ENCODE measurements around the gene DIP2B. TPM values are rescaled to one million over a fixed set of nuclear protein-coding genes. Genes with fewer than 3 reads are reported as not detected.
"Not testable (repeated sequence)": the region's sequence is repeated elsewhere in the genome, so short reads cannot be mapped to it uniquely, and the experiment has no call there.

DIP2B gene
- total RNA-seq, 3 donors from 2014 or later (not counting 1 experiment from before 2014, with no cell fraction given): 17.2 to 23.2 (median 22.2) TPM

GRCh38 chr12:50677858-50678257 is 173.1 kb downstream of the DIP2B start:
- WGBS (ENCODE audit: insufficient coverage): 93% methylated on average over 3 of the region's 3 CpGs
- ATAC-seq (no peak), DNase-seq (no peak)
- intact Hi-C loops (cut with micrococcal nuclease): no loop called here
- no peaks in the 10 kb centered on the region for H3K9me3 Mint-ChIP-seq
- H3K36me3 Mint-ChIP-seq: no peaks in the 10 kb centered on the region
- H3K4me3 Mint-ChIP-seq: no peak overlapping the region
- H3K36me3 ChIP-seq (ENCODE audit: control insufficient read depth, insufficient read depth, low read length): peaks cover 58% of the 10 kb centered on the region
- H3K4me1 ChIP-seq (ENCODE audit: control insufficient read depth, insufficient read depth, low read length): no peaks in the 10 kb centered on the region
- no peaks in the 10 kb centered on the region for H3K9me3 ChIP-seq (ENCODE audit: control insufficient read depth, insufficient read depth, low read length)
- H3K27ac ChIP-seq (ENCODE audit: low read length): no peak overlapping the region
- H3K27ac Mint-ChIP-seq: no peak overlapping the region
- H3K27me3 ChIP-seq (ENCODE audit: control insufficient read depth, insufficient read depth, low read length): no peaks in the 10 kb centered on the region
- no peak for TF ChIP-seq CTCF (IDR thresholded peaks at IDR 0.05)
- no peak overlapping the region for H3K4me3 ChIP-seq (ENCODE audit: low read length)
- H3K4me1 Mint-ChIP-seq: no peaks in the 10 kb centered on the region
- H3K27me3 Mint-ChIP-seq (ENCODE audit: low read depth in 2 of 2): no peaks in the 10 kb centered on the region

- H3K27me3 ChIP-seq (ENCODE audit: control insufficient read depth, insufficient read depth, low read length): no peaks in the 10 kb centered on the region
- Mint-ChIP-seq H3K36me3 (no peaks in the 10 kb centered on the region), H3K27me3 (ENCODE audit: low read depth in 2 of 2) (no peaks in the 10 kb centered on the region), H3K4me1 (no peaks in the 10 kb centered on the region), H3K9me3 (no peaks in the 10 kb centered on the region), H3K4me3 (no peak overlapping the region), H3K27ac (no peak overlapping the region)
- H3K9me3 ChIP-seq (ENCODE audit: control insufficient read depth, insufficient read depth, low read length): no peaks in the 10 kb centered on the region
- TF ChIP-seq CTCF (IDR thresholded peaks at IDR 0.05): no peak
- intact Hi-C loops (cut with micrococcal nuclease): no loop called here
- H3K4me1 ChIP-seq (ENCODE audit: control insufficient read depth, insufficient read depth, low read length): no peaks in the 10 kb centered on the region
- peaks cover 60% of the 10 kb centered on the region for H3K36me3 ChIP-seq (ENCODE audit: control insufficient read depth, insufficient read depth, low read length)
- 98% methylated on average over 3 of the region's 4 CpGs for WGBS (ENCODE audit: insufficient coverage)
- H3K4me3 ChIP-seq (ENCODE audit: low read length): no peak overlapping the region
- no peak overlapping the region for H3K27ac ChIP-seq (ENCODE audit: low read length)
- ATAC-seq (no peak), DNase-seq (no peak)
These were observed 174.0 kb downstream of the DIP2B start for GRCh38 chr12:50678650-50679365.

- Histone ChIP-seq H3K4me1 (ENCODE audit: control insufficient read depth, insufficient read depth, low read length) (no peaks in the 10 kb centered on the region), H3K9me3 (ENCODE audit: control insufficient read depth, insufficient read depth, low read length) (no peaks in the 10 kb centered on the region), H3K36me3 (ENCODE audit: control insufficient read depth, insufficient read depth, low read length) (peaks cover 57% of the 10 kb centered on the region), H3K4me3 (ENCODE audit: low read length) (no peak overlapping the region), H3K27me3 (ENCODE audit: control insufficient read depth, insufficient read depth, low read length) (no peaks in the 10 kb centered on the region), H3K27ac (ENCODE audit: low read length) (no peak overlapping the region)
- ATAC-seq (no peak), DNase-seq (no peak)
- no peak for TF ChIP-seq CTCF (IDR thresholded peaks at IDR 0.05)
- no peaks in the 10 kb centered on the region for H3K4me1 Mint-ChIP-seq
- WGBS (ENCODE audit: insufficient coverage): 100% methylated on average over 1 of the region's 1 CpG
- no peaks in the 10 kb centered on the region for H3K9me3 Mint-ChIP-seq
- no peaks in the 10 kb centered on the region for H3K27me3 Mint-ChIP-seq (ENCODE audit: low read depth in 2 of 2)
- H3K36me3 Mint-ChIP-seq: no peaks in the 10 kb centered on the region
- intact Hi-C loops (cut with micrococcal nuclease): no loop called here
- no peak overlapping the region for H3K27ac Mint-ChIP-seq
- no peak overlapping the region for H3K4me3 Mint-ChIP-seq
These were observed 174.8 kb downstream of the DIP2B start for GRCh38 chr12:50679612-50680011.

DNA sequence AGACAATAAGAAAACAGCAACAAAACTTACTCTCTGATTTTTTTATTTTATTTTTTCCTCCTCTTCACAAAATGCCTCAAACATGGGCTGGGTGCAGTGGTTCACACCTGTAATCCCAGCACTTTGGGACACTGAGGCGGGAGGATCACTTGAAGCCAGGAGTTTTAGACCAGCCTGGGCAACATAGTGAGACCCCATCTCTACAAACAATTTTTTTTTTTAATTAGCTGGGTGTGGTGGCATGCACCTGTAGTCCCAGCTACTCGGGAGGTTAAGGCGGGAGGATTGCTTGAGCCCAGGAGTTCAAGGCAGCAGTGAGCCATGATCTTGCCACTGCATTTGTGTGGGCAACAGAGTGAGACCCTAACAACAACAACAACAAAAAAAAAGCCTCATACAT is 176.3 kb downstream of the DIP2B start:
- H3K9me3 ChIP-seq (ENCODE audit: control insufficient read depth, insufficient read depth, low read length); H3K4me1 ChIP-seq (ENCODE audit: control insufficient read depth, insufficient read depth, low read length); H3K4me3 Mint-ChIP-seq; H3K27me3 Mint-ChIP-seq (ENCODE audit: low read depth in 2 of 2); H3K4me3 ChIP-seq (ENCODE audit: low read length); H3K9me3 Mint-ChIP-seq; H3K36me3 Mint-ChIP-seq; DNase-seq; H3K4me1 Mint-ChIP-seq; H3K27me3 ChIP-seq (ENCODE audit: control insufficient read depth, insufficient read depth, low read length); H3K27ac Mint-ChIP-seq; intact Hi-C loops (cut with micrococcal nuclease); ATAC-seq; H3K27ac ChIP-seq (ENCODE audit: low read length): not testable (repeated sequence)
- 100% methylated on average over 2 of the region's 3 CpGs for WGBS (ENCODE audit: insufficient coverage)
- peaks cover 50% of the 10 kb centered on the region for H3K36me3 ChIP-seq (ENCODE audit: control insufficient read depth, insufficient read depth, low read length)

Data from natural killer cell (primary cell).